ENCODE data around the gene ATPAF2. TPM values are rescaled to one million over a fixed set of nuclear protein-coding genes. Genes with fewer than 3 reads are reported as not detected.

The ATPAF2 gene
- total and polyA plus RNA-seq, 10 of the 15 experiments (the other 5 are each of a cell fraction or from before 2014, with no cell fraction given): 6.5 to 33.0 (median 26.5) TPM

- Histone ChIP-seq H3K27ac (ENCODE audit: control insufficient read depth, insufficient read depth) (no peak overlapping the region), H3K4me1 (ENCODE audit: control insufficient read depth, insufficient read depth, low read length) (no peaks in the 10 kb centered on the region), H3K9me3 (replicated peaks; ENCODE audit: control insufficient read depth, insufficient read depth, low read length) (no peaks in the 10 kb centered on the region), H2AFZ (ENCODE audit: control insufficient read depth, low read depth, low read length) (no peak overlapping the region), H3K4me3 (no peak overlapping the region), H3K27me3 (replicated peaks in 1 of 2; ENCODE audit: control insufficient read depth in 2 of 2, insufficient read depth in 2 of 2, low read length in 1 of 2) (no peaks in the 10 kb centered on the region), H4K20me1 (ENCODE audit: control insufficient read depth, insufficient read depth) (no peaks in the 10 kb centered on the region), H3K4me2 (ENCODE audit: control insufficient read depth, insufficient read depth) (no peak overlapping the region), H3K9ac (ENCODE audit: control insufficient read depth, insufficient read depth, low read length) (no peak overlapping the region), H3K36me3 (ENCODE audit: control insufficient read depth in 2 of 2, insufficient read depth in 2 of 2, low read length in 1 of 2) (peaks cover 7 to 15% of the 10 kb centered on the region in 2 experiments; a peak in 3 of 4 replicates), H3K79me2 (ENCODE audit: control insufficient read depth, insufficient read depth, low read length) (no peaks in the 10 kb centered on the region)
- DNase-seq (ENCODE audit: low read depth, low spot score) (no peak), ATAC-seq (no peak), FAIRE-seq (no peak)
- WGBS (ENCODE audit: insufficient coverage, insufficient replicate concordance, low lambda C conversion rate, missing lambda C conversion rate): 100% methylated on average over 2 of the region's 2 CpGs
- POLR2A ChIA-PET: no interaction called here
- no peak for TF ChIP-seq SPI1 (IDR thresholded peaks at IDR 0.05; ENCODE audit: borderline replicate concordance, insufficient read depth, low read depth, low read length)
- no peak for TF ChIP-seq IKZF1 (conservative IDR thresholded peaks at IDR 0.05)
- TF ChIP-seq BCL11A (IDR thresholded peaks at IDR 0.05; ENCODE audit: low read depth, low read length): no peak
- SMC1A ChIA-PET (ENCODE audit: uncharacterized antibody, unreplicated experiment): no interaction called here
- no TSS peak for BruUV-seq (replicated peaks)
- in situ Hi-C loops (cut with MboI) (no loop called here), intact Hi-C loops (cut with micrococcal nuclease; ENCODE audit: unreplicated experiment) (no loop called here)
- RAD21 ChIA-PET (ENCODE audit: unreplicated experiment): interaction anchor here (0.7 kb wide), 1 partner anchor 61 kb away, joined by 3 read pairs; no protein-coding TSS in a partner anchor
- CTCF ChIA-PET: no interaction called here
Observed at GRCh38 chr17:18019838-18020154, 19.2 kb downstream of the ATPAF2 start.

- CTCF ChIA-PET: no interaction called here
- H3K36me3 ChIP-seq (ENCODE audit: control insufficient read depth in 2 of 2, insufficient read depth in 2 of 2, low read length in 1 of 2): peaks cover 7 to 15% of the 10 kb centered on the region in 2 experiments; a peak in 3 of 4 replicates
- no peak overlapping the region for H3K27ac ChIP-seq (ENCODE audit: control insufficient read depth, insufficient read depth)
- H3K27me3 ChIP-seq (replicated peaks in 1 of 2; ENCODE audit: control insufficient read depth in 2 of 2, insufficient read depth in 2 of 2, low read length in 1 of 2): no peaks in the 10 kb centered on the region
- ATAC-seq (no peak), DNase-seq (ENCODE audit: low read depth, low spot score) (no peak), FAIRE-seq (no peak)
- TF ChIP-seq CREM (IDR thresholded peaks at IDR 0.05; ENCODE audit: low read depth) (no peak), SPI1 (IDR thresholded peaks at IDR 0.05; ENCODE audit: borderline replicate concordance, insufficient read depth, low read depth, low read length) (no peak), TCF12 (IDR thresholded peaks at IDR 0.05; ENCODE audit: low read depth, low read length) (no peak)
- no peaks in the 10 kb centered on the region for H3K79me2 ChIP-seq (ENCODE audit: control insufficient read depth, insufficient read depth, low read length)
- H3K4me1 ChIP-seq (ENCODE audit: control insufficient read depth, insufficient read depth, low read length): no peaks in the 10 kb centered on the region
- no peak overlapping the region for H3K4me3 ChIP-seq
- no peak overlapping the region for H3K4me2 ChIP-seq (ENCODE audit: control insufficient read depth, insufficient read depth)
- BruUV-seq (replicated peaks): no TSS peak
- no peaks in the 10 kb centered on the region for H4K20me1 ChIP-seq (ENCODE audit: control insufficient read depth, insufficient read depth)
- no peaks in the 10 kb centered on the region for H3K9me3 ChIP-seq (replicated peaks; ENCODE audit: control insufficient read depth, insufficient read depth, low read length)
- no peak overlapping the region for H3K9ac ChIP-seq (ENCODE audit: control insufficient read depth, insufficient read depth, low read length)
- SMC1A ChIA-PET (ENCODE audit: uncharacterized antibody, unreplicated experiment): interaction anchor here (0.6 to 1.5 kb wide), 2 partner anchors 33 to 251 kb away, joined by 3 read pairs; no protein-coding TSS in a partner anchor
- POLR2A ChIA-PET: no interaction called here
- H2AFZ ChIP-seq (ENCODE audit: control insufficient read depth, low read depth, low read length): no peak overlapping the region
- RAD21 ChIA-PET (ENCODE audit: unreplicated experiment): no interaction called here
- in situ Hi-C loops (cut with MboI) (no loop called here), intact Hi-C loops (cut with micrococcal nuclease; ENCODE audit: unreplicated experiment) (no loop called here)
- 93% methylated on average over 15 of the region's 15 CpGs for WGBS (ENCODE audit: insufficient coverage, insufficient replicate concordance, low lambda C conversion rate, missing lambda C conversion rate)
Observed at GRCh38 chr17:18018411-18018921, 20.5 kb downstream of the ATPAF2 start.
